SHP77 treated with DMSO at 0.1 percent for 48 hours (cell line): ENCODE results near the gene C3orf33.
"Not testable (repeated sequence)": the region's sequence is repeated elsewhere in the genome, so short reads cannot be mapped to it uniquely, and the experiment has no call there.

Experiments used
- DNase-seq: peaks from one replicate; lab custom pipeline; 2025; lab: John Stamatoyannopoulos, UW

Gene C3orf33, protein sequence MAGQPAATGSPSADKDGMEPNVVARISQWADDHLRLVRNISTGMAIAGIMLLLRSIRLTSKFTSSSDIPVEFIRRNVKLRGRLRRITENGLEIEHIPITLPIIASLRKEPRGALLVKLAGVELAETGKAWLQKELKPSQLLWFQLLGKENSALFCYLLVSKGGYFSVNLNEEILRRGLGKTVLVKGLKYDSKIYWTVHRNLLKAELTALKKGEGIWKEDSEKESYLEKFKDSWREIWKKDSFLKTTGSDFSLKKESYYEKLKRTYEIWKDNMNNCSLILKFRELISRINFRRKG

DNA sequence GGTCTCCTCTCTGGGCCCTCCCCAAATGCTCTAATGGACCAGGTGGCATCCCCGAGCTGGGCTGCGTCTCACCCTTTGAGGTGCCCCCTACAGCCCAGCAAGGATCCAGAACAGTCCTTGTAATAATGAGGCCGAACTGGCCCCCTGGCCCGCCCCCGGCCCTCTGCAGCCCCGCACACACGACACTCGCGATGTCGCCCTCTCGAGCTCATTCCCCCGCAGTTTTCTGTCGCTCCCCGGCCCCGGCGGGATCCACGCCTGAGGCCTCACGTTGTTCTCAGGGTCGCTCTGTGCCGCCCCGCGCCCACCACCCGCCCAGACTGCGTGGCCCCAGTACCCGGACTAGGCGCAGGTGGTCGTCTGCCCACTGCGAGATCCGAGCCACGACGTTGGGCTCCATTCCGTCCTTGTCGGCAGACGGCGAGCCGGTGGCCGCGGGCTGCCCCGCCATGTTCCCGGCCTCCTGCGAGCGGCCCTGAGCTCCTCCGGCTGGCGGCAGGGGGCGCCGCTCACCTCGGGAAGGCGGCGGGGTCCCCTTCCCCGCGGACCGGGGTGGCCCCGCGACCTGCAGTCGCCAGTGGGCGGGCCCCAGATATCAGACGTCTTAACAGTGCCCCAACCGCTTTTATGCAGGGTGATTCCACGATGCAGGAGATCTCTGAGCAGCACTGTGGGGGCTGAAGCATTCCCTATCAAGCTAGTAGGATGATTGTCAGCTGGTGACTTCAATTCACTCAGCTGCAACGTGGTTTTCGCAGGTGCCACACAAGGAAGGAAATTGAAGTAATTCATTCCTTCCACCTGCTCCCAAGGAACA is at the start of gene C3orf33:
Gene C3orf33 (minus strand): TSS at position 477 of the 817 bp plus-strand sequence. CDS start 26 bp downstream, at position 451.
- DNase-seq: peak; percentile 6

DNA sequence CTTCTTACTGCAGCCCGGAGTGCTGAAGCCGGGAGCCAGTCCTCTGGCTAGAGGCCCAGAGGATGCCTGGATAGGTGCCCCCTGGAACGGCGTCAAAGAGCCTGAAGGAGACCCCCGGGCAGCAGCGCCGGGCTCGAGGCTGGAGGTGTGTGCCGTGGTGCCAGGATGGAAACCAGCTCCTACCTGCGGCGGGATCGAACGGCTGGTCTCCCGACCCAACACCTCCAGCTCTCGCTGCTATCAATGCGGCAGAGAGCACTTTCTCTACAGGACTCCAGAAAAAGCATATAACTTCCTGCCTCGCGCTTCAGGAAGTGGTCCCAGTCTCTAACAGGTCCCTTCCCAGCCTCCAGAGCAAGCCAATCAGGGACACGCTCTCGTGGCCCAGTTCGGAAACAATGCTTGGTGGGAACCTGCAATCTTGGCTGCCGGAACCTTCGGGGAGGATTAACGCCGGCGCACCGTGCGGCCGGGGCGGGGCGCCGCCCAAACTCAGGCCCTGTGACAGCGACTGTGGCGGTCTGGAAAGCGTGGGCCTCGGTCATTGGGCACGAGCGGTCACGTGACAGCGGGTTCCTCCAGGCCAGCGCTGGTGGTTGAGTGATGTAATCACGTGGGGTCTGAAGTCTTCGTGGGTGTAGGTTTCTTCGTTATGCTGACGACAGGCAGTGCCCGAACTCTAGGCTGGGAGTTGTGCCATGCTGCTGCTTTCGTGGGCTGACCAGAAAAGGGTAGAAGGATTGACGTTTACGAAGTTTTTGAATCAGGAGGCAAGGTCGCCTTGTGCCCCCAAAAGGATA is 48.3 kb upstream of the C3orf33 start, which contains the start of gene SLC33A1:
Gene SLC33A1 (minus strand): TSS at position 287 of the 800 bp plus-strand sequence. CDS start 430 bp downstream, outside the sequence.
- DNase-seq: peak; percentile 100

DNA sequence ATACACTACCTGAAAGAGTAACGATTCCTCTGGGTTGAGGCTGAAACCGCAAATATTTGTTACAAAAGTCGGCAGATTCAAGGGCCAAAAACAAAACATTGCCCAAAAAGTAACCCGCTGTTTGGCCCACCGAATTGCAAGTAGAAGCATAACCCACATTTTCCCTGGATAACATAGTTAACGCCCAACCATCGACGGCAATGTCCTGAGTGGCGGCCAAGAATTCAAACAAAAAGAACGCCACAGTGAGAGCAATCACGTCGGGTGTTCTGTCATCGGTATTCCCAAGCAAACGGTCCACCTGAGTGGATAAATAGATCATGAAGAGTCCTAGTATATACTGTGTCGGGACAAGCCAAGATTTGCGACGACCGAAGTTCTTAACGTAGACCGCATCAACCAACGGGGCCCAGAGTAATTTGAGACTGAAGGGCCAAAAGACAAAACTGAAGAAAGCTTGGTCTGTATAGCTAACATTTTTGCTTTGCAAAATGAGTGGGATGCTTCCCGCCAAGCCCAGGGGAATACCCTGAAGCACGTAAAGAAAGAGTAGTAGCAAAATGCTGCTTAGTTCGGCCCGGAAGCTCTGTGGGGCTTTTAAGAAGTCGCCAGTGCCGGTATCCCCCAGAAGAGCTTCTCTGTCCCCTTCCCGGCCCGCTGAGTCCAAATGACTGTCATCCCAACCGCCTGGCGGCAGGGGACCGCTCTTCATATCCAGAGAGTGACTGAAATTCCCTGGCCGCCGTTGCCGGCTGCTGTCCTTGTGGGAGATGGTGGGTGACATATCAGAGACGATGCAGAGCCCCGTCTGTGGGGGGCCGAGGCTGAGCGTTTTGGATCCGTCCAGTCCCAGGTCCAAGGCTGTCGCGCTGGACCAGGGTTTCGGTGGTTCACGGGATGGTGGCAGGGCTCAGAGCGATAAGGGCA is 47.4 kb upstream of the C3orf33 start:
- no peak for DNase-seq

DNA sequence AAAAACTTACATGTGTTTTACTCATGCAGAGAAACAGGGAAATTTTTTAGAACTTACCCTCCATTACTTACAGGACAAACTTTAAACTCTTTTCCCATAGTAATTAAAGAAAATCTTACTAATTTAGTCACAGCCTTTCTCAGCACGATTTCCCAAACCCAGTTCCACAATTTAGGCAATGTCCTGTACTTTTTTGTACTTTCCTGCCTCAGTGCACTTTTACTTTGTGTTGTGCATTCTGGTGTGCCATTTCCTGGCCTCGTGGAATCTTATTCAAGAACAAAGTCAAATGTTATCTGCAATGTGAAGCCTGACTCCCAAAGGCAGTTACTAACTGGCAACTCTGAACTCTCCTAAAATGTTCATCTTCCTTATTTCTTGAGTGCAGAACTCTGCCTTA is 46.3 kb upstream of the C3orf33 start:
- no peak for DNase-seq

DNA sequence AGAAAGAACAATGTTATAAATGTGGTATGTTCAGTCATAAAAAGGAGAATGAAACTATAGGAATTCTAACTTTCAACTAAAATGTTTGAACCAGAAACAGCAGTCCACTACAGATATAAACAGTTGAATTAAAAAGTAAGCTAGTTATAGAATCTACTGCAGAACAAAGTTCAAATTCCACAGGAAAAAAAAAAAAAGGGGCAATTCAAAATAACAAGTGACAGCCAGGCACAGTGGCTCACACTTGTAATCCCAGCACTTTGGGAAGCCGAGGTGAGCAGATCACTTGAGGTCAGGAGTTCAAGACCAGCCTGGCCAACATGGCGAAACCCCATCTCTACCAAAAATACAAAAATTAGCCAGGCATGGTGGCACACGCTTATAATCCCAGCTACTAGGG is 43.3 kb upstream of the C3orf33 start:
- not testable (repeated sequence) for DNase-seq

DNA sequence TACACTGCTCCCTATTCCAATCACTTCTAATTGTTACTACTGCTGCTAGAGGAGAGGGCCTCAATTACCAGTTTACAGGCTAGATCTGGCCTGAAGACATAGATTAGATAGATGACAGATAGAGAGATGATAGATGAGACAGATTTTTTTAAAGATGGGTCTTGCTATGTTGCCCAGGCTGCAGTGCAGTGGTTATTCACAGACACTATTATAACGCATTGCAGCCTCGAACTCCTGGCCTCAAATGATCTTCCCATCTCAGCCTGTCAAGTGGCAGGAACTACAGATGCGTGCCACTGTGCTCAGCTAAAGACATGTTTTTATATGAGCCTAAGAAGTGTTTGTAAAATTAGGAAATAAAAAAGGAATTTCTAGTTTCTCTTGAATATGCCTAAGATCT is 41.9 kb upstream of the C3orf33 start:
- DNase-seq: no peak

DNA sequence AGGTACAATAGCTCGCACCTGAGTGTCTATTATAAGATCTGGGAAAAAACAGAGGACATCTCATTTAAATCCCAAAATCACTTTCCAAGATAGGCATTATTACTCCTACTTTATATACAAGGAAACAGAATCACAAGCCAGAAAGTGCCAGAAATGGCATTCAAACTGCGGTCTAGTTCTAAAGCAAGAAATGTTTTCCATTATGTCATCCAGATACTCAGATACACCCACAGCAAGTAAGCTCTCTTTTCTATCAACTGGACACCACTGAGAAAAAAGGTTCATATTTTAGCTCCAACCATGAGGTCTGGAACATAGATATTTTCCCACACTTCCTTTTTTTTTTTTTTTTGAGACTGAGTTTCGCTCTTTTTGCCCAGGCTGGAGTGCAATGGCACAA is 40.0 kb upstream of the C3orf33 start:
- no peak for DNase-seq

DNA sequence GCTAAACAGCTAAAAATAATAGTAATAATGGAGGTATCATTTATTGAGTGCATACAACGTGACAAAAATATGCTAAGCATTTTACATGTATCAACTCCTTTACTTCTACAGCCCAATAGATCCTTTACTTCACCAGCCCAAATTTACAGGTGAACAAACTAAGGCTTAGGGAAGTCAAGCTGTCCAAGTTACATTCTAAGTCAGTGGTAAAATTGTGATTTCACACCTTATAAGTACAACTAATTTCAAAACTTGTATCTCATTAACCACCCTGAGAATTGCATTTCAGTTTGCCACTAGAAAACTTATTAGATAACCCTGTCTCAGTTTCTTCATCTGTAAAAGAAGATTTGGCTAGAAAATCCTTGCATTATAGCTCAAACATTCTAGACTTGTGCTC is 37.5 kb upstream of the C3orf33 start:
- DNase-seq: no peak

DNA sequence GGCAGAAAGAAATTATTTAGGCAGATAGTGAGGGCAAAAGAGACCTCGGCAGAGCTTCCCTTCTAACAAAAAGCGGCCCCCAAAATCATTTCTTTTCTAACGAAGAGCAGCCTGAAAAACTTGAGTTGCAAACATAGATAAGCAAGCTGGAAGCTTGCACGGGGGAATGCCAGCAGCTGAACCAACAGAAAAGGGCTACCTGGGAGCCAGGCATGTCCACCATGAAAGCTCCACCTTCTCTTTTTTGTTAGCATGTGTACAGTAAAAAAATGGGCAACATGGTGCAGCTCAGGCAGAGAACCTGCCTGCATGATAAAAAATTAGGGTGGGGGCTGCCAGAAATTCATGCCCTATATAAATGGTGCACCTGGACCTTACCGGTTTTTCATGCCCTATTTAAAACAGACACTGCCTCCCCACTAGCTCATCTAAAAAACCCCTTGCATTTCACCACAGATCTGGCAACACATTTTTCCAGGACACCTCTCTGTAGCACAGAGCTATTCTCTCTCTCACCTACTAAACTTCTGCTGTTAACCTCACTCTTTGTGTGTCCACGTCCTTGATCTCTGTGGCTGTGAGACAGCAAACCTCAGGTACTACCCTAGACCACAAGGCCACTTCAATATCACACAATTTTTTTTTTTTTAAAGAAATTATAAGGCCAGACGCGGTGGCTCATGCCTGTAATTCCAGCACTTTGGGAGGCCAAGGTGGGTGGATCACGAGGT is 29.4 kb upstream of the C3orf33 start:
- no peak for DNase-seq

DNA sequence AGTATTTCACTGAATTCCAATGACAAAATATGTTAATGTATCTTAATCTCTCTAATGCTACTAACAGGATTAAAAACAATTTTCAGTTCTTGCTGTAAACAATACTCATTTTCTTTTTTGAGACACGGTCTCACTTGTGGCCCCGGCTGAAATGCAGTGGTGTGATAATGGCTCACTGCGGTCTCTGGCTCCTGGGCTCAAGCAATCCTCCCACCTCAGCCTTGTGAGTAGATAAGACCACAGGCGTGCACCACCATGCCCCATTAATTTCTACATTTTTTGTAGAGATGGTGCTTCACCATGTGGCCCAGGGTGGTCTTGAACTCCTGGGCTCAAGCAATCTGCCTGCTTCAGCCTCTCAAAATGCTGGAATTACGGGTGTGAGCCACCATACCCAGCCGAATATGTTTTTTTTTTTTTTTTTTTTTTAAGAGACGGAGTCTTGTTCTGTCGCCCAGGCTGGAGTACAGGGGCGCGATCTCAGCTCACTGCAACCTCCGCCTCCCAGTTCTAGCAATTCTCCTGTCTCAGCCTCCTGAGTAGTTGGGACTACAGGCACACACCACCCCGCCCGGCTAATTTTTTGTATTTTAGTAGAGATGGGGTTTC is 22.5 kb upstream of the C3orf33 start:
- not testable (repeated sequence) for DNase-seq

DNA sequence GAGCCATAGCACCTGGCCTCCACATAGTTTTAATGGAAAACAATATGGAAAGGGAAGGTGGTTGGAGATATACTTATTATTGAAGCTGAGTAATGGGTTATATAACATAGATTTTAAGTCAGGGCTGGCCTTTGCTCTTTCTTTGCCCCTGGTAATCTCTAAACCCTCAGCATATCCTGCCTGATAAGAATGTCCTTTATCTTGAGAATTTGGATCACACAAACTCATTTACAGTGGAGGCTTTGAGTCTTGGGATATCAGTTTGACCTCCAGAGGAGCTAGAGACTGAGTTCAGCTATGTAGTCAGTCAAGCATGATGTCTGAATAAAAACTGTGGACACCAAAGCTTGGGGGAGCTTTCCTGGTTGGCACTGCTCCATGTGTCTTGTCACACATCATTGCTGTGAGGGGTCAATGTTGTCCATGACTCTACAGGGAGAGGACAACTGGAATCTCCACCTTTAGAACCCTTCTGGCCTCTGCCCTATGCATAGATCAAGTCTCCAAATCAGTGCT is 9.0 kb upstream of the C3orf33 start:
- DNase-seq: no peak

DNA sequence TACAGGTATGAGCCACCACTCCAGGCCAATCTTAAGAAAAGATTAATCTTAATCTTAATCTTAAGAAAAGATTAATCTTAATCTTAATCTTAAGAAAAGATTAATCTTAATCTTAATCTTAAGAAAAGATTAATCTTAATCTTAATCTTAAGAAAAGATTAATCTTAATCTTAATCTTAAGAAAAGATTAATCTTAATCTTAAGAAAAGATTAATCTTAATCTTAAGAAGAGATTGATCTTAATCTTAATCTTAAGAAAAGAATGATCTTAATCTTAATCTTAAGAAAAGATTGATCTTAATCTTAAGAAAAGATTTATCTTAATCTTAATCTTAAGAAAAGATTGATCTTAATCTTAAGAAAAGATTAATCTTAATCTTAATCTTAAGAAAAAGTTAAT is 7.1 kb upstream of the C3orf33 start:
- DNase-seq: not testable (repeated sequence)

DNA sequence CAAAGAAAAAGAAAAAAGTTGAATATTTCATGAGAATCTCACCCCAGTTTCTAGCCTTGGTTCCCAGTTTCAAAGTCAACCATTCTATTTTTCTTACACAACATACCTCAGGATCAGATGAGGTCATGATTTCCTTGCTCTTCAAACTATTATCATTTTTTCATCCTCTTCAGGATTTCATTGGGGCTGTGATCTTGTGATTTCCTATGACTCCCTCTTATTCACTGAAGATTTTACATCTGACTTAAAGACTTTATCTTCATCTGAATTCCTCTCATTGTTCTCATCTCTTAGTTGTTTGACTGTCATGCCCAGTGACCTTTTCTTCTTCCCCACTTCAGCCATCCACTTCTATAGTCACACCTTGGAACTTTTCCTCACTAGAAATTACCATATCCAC is 3.1 kb upstream of the C3orf33 start:
- DNase-seq: no peak

DNA sequence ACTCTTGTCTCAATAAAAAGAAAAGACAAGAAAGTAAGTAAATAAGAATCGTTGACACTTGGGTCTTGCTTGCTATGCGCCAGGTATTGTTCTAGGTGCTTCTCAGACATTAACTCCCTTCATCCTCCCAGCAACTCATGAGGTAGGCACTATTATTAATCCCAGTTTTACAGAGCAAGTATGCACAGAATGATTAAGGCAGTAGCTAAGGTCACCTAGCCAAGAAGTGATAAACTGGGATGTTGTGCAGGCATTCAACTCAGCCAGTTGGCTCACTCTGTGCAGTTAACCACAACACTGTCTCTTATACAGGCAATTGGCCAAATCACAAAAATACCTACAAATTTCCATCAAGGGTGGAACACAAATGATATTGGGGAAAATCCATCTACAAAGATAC is 1.7 kb upstream of the C3orf33 start:
- DNase-seq: no peak

DNA sequence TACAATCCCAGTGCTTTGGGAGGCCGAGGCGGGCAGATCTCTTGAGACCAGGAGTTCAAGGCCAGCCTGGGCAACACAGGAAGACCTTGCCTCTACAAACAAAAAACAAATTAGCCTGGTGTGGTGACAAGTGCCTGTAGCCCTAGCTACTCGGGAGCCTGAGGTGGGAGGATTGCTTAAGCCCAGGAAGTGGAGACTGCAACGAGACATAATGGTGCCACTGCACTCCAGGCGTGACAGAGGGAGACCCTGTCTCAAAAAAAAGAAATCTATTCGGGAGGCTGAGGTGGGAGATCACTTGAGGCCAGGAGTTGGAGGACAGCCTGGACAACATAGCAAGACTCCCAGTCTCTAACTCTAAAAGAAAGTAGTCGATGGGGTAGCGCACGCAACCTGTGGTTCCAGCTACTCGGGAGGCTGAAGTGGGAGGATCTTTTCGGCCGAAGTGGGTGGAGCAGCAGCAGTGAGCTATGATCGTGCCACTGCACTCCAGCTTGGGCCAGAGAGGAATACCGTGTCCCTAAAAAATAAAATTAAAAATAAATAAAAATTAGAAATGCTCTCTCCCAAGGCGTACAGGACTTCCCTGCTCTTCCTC is 775 bp downstream of the C3orf33 start:
- DNase-seq: peak; percentile 10

DNA sequence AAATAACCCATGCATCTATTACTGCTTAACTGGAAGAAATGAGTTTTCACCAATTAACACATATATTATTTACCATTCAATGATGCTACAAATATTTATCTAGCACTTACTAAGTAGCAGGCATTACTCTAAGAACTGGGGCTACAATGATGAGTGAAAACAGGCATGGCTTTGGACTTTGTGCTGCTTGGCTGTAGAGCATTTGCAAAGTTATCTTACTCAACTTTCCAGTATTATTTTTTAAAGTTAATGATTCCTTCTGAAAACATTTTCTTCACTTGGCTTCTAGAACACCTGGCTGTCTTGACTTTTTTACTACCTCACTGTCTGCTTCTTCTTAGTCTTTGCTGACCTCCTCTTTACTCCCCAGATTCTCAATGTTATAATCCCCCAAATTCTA is 1.8 kb downstream of the C3orf33 start:
- no peak for DNase-seq

DNA sequence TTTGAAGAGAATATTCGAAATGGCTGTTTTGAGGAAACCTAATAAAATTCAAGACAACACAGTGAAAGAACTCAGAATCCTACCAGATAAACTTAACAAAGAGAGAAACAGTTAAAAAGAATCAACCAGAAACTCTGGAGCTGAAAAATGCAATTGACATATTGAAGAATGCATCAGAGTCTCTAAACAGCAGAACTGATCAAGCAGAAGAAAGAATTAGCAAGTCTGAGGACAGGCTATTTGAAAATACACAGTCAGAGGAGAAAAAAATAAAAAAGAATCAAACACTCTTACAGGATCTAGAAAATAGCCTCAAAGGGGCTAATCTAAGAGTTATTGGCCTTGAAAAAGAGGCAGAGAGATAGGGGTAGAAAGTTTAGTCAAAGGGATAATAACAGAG is 13.5 kb downstream of the C3orf33 start:
- DNase-seq: no peak

DNA sequence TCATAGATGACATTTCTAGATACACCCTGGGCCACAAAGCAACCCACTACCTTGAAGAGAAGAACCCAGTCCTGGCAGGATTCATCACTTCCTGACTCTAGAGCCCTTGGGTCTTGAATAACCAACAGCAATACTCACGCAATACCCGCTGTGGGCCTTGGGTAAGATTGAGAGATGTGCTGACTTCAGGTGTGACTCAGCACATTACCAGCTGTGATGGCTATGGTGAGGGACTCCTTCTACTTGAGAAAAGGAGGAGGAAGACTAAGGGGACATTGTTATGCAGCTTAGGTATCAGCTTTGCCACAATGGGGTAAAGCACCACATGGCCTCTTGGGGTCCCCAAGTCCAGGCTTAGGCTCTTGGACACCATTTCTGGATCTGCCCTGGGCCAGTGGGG is 14.9 kb downstream of the C3orf33 start:
- no peak for DNase-seq

DNA sequence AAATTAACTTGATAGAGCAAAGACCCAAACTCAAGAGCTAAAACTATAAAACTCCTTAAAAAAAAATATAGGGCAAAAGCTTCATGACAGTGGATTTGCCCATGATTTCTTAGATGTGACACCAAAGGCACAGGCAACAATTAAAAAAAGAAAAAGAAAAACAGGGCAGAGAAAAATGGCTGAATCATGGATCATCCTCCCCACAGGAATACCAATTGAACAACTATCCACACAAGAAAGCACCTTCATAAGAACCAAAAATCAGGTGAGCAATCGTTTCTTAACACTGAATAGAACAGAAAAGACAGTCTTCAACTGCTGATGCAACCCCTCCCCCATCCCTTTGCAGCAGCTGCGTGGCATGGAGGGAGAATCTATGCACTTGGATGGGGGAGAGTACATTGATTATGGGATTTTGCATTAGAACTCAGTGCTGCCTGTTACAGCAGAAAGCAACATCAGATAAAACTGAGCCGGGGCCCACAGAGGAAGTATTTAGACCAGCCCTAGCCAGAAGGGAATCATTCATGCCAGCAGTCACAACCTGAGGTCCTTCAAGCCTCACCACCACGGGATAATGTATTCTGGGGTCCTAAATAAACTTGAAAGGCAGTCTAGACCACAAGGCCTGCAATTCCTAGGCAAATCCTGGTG is 15.7 kb downstream of the C3orf33 start:
- DNase-seq: no peak
